Amniotic stem cell (primary cell): ENCODE measurements around the gene TTC28.
"Not testable (repeated sequence)": the region's sequence is repeated elsewhere in the genome, so short reads cannot be mapped to it uniquely, and the experiment has no call there.

ENCODE experiments used
- DNase-seq: peaks from one replicate; lab custom pipeline; 2025; lab: John Stamatoyannopoulos, UW

The TTC28 gene

GRCh38 chr22:28223826-28224225 lies 455.8 kb downstream of the TTC28 start:
- no peak for DNase-seq

GRCh38 chr22:28222976-28223745 lies 456.5 kb downstream of the TTC28 start:
- no peak for DNase-seq

DNA sequence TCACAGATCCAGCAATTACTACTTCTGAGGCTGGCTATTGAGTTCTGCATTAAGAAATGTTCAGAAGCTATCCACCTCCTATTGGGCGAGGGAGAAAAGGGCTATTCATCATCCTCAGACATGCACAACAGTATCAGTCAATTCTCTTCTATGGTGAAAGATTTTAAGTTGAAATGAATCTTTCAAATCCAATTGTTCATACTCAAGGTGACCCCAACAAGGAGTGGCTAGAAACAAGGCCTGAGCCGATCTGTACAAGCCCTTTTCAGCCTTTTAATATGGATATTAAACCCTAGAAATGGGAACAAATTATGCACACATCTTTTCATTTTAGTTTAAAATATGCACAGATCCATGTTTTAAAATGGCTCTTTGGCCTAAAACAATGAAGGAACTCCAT lies 457.1 kb downstream of the TTC28 start:
- DNase-seq: no peak

- no peak for DNase-seq
Observed at GRCh38 chr22:28222052-28222451, 457.6 kb downstream of the TTC28 start.

DNA sequence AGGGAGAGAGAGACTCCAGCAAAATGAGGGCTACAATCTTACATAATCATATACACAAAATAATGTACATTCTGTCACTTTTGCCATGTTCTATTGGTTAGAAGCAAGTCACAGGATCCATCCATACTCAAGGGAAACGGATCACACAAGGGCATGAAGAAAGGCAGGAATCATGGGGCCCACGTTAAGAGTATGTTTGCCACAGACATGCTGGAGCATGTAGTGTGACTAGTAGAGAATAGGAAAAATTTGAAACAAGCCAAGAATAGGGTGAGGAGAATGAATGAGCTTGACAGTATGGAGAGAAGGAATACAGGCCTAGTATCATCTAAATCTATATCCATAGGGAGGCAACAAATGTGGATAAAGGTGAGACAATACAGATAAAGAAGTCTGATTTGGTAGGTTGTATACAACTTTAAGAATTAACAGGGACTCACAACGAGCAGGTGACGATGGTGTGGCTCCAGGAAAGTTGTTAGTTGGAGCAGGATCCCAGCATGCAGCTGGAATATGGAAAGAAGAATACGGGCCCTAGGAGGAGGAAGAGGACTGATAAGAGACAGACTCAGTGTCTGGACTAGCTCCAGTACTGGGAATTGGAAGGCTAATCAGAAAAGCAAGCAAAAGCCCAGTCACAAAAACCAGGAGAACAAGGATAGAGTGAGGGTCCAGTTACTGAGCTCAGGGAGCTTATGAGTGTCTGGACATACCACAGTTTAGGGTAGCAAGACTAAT lies 458.8 kb downstream of the TTC28 start:
- DNase-seq: no peak

DNA sequence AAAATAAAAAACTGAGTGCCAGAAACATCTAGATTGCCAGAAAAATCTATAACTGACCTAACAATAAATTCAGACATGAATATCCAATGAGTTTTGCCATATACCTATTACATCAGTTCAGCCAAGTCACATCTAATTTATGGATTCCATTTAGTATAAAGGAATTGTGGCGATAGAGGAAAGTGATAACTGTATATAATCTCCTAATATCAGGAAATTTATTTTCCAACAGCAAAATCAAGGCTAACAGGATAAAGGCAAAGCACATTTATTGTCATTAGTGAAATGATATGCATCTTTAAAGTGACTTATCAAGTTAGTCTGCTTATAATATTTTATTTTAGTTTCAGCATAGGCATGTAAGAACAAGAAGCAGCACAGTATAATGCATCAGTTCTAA lies 462.4 kb downstream of the TTC28 start:
- DNase-seq: no peak

GRCh38 chr22:28214750-28215149 lies 464.9 kb downstream of the TTC28 start:
- not testable (repeated sequence) for DNase-seq

- DNase-seq: not testable (repeated sequence)
Observed at GRCh38 chr22:28209457-28209856, 470.2 kb downstream of the TTC28 start.

DNA sequence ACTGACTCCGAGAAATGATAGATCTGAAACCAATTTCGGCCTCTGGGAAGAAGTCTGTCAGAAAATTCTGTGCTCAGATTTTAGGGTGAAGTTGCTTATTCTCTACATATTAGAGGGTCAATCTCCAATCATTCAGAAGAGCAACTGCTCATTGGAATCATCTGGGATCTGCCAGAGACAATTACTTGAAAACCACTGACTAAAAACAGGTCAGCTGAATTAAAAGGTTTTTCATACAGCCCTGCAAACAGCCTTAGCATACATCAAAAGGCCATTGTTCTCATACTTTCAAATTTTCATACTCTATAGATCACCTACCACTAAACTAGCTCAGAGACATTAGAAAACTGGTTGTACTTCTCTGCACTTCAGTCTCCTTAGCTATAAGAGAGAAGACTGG lies 470.9 kb downstream of the TTC28 start:
- DNase-seq: no peak

- DNase-seq: no peak
Observed at GRCh38 chr22:28208036-28208435, 471.6 kb downstream of the TTC28 start.

DNA sequence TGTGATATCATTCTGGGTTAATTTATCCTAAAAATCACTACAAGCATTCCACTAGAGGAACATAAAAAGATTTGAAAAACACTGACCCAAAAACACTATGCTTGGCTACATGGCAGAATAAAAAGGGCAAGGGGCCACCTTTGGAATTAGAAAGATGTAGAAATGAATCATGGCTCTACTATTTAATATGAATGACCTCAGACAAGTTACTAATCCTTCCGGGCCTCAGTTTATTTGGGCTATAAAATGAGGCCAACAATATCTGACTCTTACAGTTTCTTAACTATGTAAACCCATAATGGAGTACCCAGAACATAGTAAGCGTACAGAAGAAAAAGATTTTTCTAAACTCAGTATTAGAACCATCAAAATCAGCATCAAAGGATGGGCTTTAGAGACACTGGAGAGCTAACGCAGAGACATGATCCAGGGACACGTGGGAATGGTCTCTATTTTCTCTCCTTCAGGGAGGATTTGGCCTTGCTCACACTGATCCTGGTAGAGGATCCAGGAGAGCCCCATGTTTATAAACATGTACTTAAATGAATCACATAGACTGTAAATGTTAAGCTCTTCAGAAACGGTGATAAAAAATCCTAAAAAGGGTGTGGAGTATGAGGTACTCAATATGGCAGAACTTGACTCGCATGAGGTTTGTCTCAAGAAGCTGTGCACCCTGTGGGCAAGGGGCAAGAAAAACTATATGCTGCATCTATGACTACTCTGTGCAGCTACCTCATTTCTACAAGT lies 472.2 kb downstream of the TTC28 start:
- no peak for DNase-seq

GRCh38 chr22:28205926-28206325 lies 473.7 kb downstream of the TTC28 start:
- no peak for DNase-seq

DNA sequence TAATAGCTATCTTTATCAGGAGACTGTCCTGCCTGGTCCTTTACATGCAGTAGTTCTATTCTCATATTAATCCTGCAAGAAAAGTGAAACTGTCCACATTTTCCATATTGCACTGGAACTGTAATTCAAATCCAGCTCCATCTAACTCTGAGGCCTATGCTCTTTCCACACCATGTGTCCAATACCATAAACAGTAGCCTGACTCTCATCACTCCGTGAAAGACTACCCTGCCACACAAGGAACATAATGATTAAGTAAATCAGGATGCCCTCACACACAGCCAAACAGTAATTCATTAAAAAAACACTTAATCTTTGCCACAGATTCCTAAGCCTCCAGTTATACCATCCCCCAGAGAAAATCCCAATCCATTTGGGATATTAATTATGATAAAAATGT lies 475.3 kb downstream of the TTC28 start:
- DNase-seq: no peak

- no peak for DNase-seq
Observed at GRCh38 chr22:28203286-28203685, 476.4 kb downstream of the TTC28 start.

DNA sequence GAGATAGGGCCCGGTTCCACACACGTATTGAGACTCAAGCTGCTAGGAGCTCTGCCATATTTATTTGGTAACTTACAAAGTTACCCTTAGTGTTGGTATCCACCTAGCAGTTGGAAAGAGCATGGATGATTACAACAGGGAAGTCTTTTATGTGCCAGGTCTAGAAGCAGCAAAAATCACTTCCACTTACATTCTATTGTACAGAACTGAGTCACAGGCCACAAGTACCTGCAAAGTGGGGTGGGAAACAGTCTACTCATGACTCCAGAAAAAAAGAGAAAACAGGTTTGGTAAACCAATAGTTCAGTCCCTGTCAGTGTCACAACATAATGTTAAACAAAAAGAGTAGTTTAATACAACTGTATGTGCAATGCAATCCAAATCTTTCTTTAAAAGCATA lies 480.9 kb downstream of the TTC28 start:
- no peak for DNase-seq

DNA sequence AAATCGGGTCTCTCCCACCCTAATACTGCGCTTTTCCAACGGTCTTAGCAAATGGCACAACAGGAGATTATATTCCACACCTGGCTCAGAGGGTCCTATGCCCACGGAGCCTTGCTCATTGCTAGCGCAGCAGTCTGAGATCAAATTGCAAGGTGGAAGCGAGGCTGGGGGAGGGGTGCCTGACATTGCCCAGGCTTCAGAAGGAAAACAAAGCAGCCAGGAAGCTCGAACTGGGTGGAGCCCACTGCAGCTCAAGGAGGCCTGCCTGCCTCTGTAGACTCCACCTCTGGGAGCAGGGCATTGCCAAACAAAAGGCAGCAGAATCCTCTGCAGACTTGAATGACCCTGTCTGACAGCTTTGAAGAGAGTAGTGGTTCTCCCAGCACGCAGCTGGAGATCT lies 488.1 kb downstream of the TTC28 start:
- DNase-seq: not testable (repeated sequence)

- DNase-seq: no peak
Observed at GRCh38 chr22:28188178-28188879, 491.3 kb downstream of the TTC28 start.

DNA sequence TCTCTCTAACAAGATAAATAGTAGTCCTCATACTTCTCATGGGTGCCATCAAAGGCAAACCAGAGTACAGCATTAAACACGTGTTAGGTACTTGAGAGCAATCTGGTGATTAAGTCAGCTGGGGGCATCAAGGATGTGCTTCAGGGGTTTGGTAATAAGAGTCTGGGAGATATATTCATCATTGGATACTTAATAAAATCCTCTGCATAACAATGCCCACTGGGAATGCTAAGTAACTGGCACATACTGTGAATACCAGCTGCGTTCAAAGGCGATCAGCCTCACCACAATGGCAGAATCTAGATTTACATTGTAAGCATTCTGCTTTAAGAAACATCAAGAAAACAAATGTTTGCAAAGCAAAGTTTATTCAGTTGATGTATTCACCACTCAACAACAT lies 492.0 kb downstream of the TTC28 start:
- no peak for DNase-seq

DNA sequence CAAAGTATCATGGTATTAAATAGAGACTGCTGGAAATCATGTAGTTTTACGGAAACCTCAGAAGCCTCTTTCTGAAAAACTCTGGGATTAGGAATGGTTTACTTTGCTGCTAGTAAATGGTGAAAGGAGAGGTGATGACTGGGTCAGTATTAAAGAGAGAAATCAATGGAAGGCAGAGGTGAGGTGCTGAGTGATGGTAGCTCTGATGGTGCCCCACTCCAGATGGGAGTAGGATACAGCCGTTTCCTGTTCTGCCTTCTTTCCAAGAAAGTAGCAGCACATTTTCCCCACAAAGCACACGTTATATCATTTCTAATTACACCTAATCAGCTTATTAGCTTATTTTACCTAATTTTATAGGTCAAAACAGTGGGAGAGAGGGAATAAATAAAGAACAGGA lies 493.0 kb downstream of the TTC28 start:
- no peak for DNase-seq

DNA sequence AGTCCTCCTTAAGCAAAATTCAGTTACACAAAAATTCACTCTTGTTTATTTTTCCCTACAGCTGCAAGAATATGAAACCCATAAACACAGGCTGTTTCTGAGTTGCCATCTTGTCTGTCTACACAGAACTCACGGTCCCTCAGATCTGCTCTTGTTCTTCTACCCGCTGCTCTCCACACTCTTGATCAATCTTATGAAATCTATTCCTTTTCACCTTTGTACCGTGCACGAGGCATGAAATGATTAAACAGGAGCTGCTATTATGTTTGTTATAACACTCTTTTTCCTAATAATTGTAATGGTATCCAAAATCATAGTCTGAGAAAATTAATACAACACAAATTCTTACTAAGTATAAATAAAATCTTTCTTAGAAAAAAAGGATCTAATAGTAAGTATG lies 494.5 kb downstream of the TTC28 start:
- no peak for DNase-seq

- no peak for DNase-seq
Observed at GRCh38 chr22:28183078-28183860, 496.4 kb downstream of the TTC28 start.
